GM12873 (cell line): ENCODE results near the gene CADM4.

ENCODE experiments used
- CTCF ChIP-seq: IDR thresholded peaks from 2 replicates; pipeline ENCODE4 v1.5.1; 2012; ENCODE audit warnings: low read depth, mild to moderate bottlenecking, moderate library complexity, low read length, control low read depth; ENCODE audit not compliant: insufficient read depth; ENCODE audit errors: missing control alignments

CADM4 gene

GRCh38 chr19:43681821-43682220 is 42.2 kb upstream of the CADM4 start:
- no peak for TF ChIP-seq CTCF

GRCh38 chr19:43678512-43679261 is 39.0 kb upstream of the CADM4 start:
- TF ChIP-seq CTCF = no peak

DNA sequence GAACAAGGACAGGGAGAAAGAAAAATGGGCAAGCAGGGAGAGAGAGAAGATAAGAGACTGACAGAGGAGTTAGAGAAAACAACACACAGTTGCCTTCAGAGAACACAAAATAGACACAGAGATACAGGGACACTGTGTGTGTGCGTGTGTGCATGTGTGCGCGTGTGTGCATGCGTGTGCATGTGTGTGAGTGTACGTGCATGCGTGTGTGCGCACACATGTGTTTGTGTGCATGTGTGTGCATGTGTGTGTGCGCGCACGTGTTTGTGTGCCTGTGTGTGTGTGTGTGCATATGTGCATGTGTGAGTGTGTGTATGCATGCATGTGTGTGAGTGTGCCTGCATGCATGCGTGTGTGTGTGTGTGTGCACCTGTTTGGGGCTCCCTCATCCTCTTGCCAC is 36.3 kb upstream of the CADM4 start:
- no peak for TF ChIP-seq CTCF

- TF ChIP-seq CTCF = no peak
Observed at GRCh38 chr19:43675269-43675879, 35.7 kb upstream of the CADM4 start.

DNA sequence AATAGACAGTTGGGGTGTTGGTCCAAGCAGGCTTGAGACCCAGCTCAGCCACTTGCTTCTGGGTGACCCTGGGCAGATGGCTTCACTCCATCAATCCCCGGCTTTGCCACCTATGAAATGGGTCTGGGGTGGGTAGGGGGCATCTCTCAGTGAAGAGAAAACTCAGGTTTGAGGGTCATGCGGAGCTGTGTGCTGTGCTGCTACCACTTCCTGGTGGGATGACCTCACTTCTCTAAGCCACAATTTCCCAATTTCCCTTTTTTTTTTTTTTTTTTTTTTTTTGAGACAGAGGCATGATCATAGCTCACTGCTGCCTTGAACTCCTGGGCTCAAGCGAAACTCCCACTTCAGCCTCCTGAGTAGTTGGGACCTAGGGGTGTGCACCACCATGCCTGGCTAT is 34.9 kb upstream of the CADM4 start:
- TF ChIP-seq CTCF = no peak

DNA sequence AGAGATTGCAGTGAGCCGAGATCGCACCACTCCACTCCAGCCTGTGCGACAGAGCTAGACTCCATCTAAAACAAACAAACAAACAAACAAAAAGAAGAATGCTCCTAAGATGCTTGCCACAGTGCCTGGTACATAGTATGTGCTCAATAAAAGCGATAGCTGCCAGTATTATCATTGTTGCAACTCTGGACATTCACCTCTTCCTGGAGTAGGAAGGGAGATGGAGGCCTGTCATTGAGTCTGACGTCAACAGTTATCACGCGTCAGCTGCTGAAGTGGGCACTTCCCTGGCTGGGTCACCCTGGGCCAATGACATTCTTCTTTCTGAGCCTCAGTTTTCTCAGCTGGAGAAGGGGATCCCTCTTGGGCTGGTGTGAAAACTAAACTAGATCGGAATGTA is 34.5 kb upstream of the CADM4 start:
- no peak for TF ChIP-seq CTCF

DNA sequence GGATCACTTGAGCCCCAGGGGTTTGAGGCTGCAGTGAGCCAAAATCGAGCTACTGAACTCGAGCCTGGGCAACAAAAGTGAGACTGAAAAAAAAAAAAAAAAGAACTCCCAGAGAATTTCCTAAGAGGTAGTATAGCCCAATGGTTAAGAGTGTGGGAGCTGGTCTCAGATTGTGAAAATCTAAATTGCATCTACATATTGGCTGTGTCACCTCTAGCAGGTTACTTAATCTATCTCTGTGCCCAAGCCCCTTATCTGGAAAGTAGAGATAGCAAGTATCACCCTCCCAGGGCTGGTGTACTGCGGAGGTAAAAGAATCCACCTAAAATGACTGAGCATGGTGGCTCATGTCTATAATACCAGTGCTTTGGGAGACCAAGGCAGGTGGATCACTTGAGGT is 34.0 kb upstream of the CADM4 start:
- no peak for TF ChIP-seq CTCF
